ENCODE measurements around the gene CIT.

GRCh38 chr12:119669744-119670472 lies 207.2 kb downstream of the CIT start:
- TF ChIP-seq POLR2A (IDR thresholded peaks at IDR 0.05) = peak; percentile 38 to 80 (median 63)
- TF ChIP-seq CTCF (IDR thresholded peaks at IDR 0.05) = no peak

Measured in body of pancreas (tissue), 4 donors.